Measurements from ENCODE around the gene GATAD2A.

GATAD2A gene

DNA sequence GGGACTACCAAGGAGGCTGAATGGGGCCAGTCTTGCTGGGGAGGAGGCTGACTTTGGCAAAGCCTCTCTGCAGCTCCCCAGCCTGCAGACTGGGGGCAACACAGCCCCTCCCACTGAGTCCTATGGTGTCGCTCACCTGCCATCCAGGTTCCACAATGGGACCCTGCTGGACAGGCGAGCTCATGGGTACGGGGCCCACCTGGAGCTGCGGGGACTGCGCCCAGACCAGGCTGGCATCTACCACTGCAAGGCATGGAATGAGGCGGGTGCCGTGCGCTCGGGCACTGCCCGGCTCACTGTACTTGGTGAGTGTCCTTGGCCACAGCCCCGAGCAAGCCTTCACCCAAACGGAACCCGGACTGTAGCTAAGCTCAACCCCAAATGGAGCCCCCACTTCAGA is 137.6 kb downstream of the GATAD2A start:
- Histone ChIP-seq H2AFZ (ENCODE audit: insufficient read depth, low read length, poor library complexity) (no peak overlapping the region), H3K27ac (ENCODE audit: low read depth, low read length) (no peak overlapping the region), H3K4me2 (ENCODE audit: low read length) (no peak overlapping the region), H2BK120ac (ENCODE audit: insufficient read depth, low read length, poor library complexity) (no peak overlapping the region), H4K91ac (ENCODE audit: low read depth, low read length) (no peak overlapping the region), H4K12ac (ENCODE audit: low read depth, low read length) (no peak overlapping the region), H3K23ac (ENCODE audit: low read length) (no peak overlapping the region), H3K79me2 (ENCODE audit: control insufficient read depth, insufficient read depth, low read length, poor library complexity) (no peaks in the 10 kb centered on the region), H3K79me1 (ENCODE audit: low read length) (no peaks in the 10 kb centered on the region), H3K14ac (ENCODE audit: low read length) (no peak overlapping the region), H3K4me3 (ENCODE audit: low read depth, low read length) (no peak overlapping the region), H3K27me3 (ENCODE audit: insufficient read depth, low read length) (peaks cover 5% of the 10 kb centered on the region), H3K4ac (ENCODE audit: low read depth, low read length) (no peak overlapping the region), H3K9ac (ENCODE audit: low read length) (no peak overlapping the region), H3K18ac (ENCODE audit: low read length) (no peak overlapping the region), H3K4me1 (ENCODE audit: control insufficient read depth in 1 of 2, insufficient read depth in 2 of 2, low read length in 2 of 2) (peaks cover 4 to 7% of the 10 kb centered on the region in 2 experiments), H2BK5ac (ENCODE audit: low read depth, low read length, poor library complexity) (no peak overlapping the region), H2BK12ac (ENCODE audit: low read length) (no peak overlapping the region), H3K36me3 (ENCODE audit: control insufficient read depth in 1 of 2, insufficient read depth in 2 of 2, low read length in 2 of 2) (peaks cover 3 to 6% of the 10 kb centered on the region in 2 experiments), H3K9me3 (ENCODE audit: insufficient read depth, low read depth, low read length) (peaks cover 15% of the 10 kb centered on the region), H4K8ac (ENCODE audit: low read depth, low read length) (no peak overlapping the region), H2AK5ac (ENCODE audit: low read length) (no peak overlapping the region)
- DNase-seq: no peak
- WGBS (ENCODE audit: extremely low coverage, insufficient coverage, insufficient read length): no CpG with 5 or more reads among the region's 13 CpGs

GRCh38 chr19:19543640-19544039 is 138.2 kb downstream of the GATAD2A start:
- H3K4me1 ChIP-seq (ENCODE audit: control insufficient read depth in 1 of 2, insufficient read depth in 2 of 2, low read length in 2 of 2): peaks cover 0 to 2% of the 10 kb centered on the region in 2 experiments
- H3K4ac ChIP-seq (ENCODE audit: low read depth, low read length): no peak overlapping the region
- no peak overlapping the region for H3K27ac ChIP-seq (ENCODE audit: low read depth, low read length)
- no peak overlapping the region for H4K8ac ChIP-seq (ENCODE audit: low read depth, low read length)
- no peaks in the 10 kb centered on the region for H3K79me2 ChIP-seq (ENCODE audit: control insufficient read depth, insufficient read depth, low read length, poor library complexity)
- no peak overlapping the region for H2AK5ac ChIP-seq (ENCODE audit: low read length)
- no peak overlapping the region for H3K9ac ChIP-seq (ENCODE audit: low read length)
- H3K9me3 ChIP-seq (ENCODE audit: insufficient read depth, low read depth, low read length): peaks cover 15% of the 10 kb centered on the region
- no peak for DNase-seq
- no peak overlapping the region for H3K14ac ChIP-seq (ENCODE audit: low read length)
- no peak overlapping the region for H3K23ac ChIP-seq (ENCODE audit: low read length)
- no peaks in the 10 kb centered on the region for H3K79me1 ChIP-seq (ENCODE audit: low read length)
- no peak overlapping the region for H3K18ac ChIP-seq (ENCODE audit: low read length)
- no peak overlapping the region for H2AFZ ChIP-seq (ENCODE audit: insufficient read depth, low read length, poor library complexity)
- peaks cover 3 to 6% of the 10 kb centered on the region in 2 experiments for H3K36me3 ChIP-seq (ENCODE audit: control insufficient read depth in 1 of 2, insufficient read depth in 2 of 2, low read length in 2 of 2)
- H2BK12ac ChIP-seq (ENCODE audit: low read length): no peak overlapping the region
- H3K4me3 ChIP-seq (ENCODE audit: low read depth, low read length): no peak overlapping the region
- no peak overlapping the region for H2BK120ac ChIP-seq (ENCODE audit: insufficient read depth, low read length, poor library complexity)
- H3K4me2 ChIP-seq (ENCODE audit: low read length): no peak overlapping the region
- no peak overlapping the region for H4K91ac ChIP-seq (ENCODE audit: low read depth, low read length)
- peaks cover 3% of the 10 kb centered on the region for H3K27me3 ChIP-seq (ENCODE audit: insufficient read depth, low read length)
- no peak overlapping the region for H4K12ac ChIP-seq (ENCODE audit: low read depth, low read length)
- no CpG with 5 or more reads among the region's 19 CpGs for WGBS (ENCODE audit: extremely low coverage, insufficient coverage, insufficient read length)
- H2BK5ac ChIP-seq (ENCODE audit: low read depth, low read length, poor library complexity): no peak overlapping the region

DNA sequence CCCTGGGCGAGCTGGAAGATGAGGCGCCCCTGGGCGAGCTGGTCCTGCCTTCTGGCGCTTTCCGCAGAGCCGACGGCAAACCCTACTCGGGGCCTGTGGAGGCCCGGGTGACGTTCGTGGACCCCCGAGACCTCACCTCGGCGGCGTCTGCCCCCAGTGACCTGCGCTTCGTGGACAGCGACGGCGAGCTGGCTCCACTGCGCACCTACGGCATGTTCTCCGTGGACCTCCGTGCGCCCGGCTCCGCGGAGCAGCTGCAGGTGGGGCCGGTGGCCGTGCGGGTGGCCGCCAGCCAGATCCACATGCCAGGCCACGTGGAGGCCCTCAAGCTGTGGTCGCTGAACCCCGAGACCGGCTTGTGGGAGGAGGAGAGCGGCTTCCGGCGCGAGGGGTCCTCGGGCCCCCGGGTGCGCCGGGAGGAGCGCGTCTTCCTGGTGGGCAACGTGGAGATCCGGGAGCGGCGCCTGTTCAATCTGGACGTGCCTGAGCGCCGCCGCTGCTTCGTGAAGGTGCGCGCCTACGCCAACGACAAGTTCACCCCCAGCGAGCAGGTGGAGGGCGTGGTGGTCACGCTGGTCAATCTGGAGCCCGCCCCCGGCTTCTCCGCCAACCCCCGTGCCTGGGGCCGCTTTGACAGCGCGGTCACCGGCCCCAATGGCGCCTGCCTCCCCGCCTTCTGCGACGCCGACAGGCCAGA is 138.9 kb downstream of the GATAD2A start:
- Histone ChIP-seq H3K27me3 (ENCODE audit: insufficient read depth, low read length) (no peaks in the 10 kb centered on the region), H3K4me2 (ENCODE audit: low read length) (no peak overlapping the region), H2BK5ac (ENCODE audit: low read depth, low read length, poor library complexity) (no peak overlapping the region), H3K9ac (ENCODE audit: low read length) (no peak overlapping the region), H2BK120ac (ENCODE audit: insufficient read depth, low read length, poor library complexity) (no peak overlapping the region), H3K27ac (ENCODE audit: low read depth, low read length) (no peak overlapping the region), H3K4me3 (ENCODE audit: low read depth, low read length) (no peak overlapping the region), H4K8ac (ENCODE audit: low read depth, low read length) (no peak overlapping the region), H2AFZ (ENCODE audit: insufficient read depth, low read length, poor library complexity) (no peak overlapping the region), H3K79me1 (ENCODE audit: low read length) (no peaks in the 10 kb centered on the region), H3K23ac (ENCODE audit: low read length) (no peak overlapping the region), H4K91ac (ENCODE audit: low read depth, low read length) (no peak overlapping the region), H3K14ac (ENCODE audit: low read length) (no peak overlapping the region), H4K12ac (ENCODE audit: low read depth, low read length) (no peak overlapping the region), H3K4me1 (ENCODE audit: control insufficient read depth in 1 of 2, insufficient read depth in 2 of 2, low read length in 2 of 2) (no peaks in the 10 kb centered on the region), H2AK5ac (ENCODE audit: low read length) (no peak overlapping the region), H3K36me3 (ENCODE audit: control insufficient read depth in 1 of 2, insufficient read depth in 2 of 2, low read length in 2 of 2) (peaks cover 3 to 6% of the 10 kb centered on the region in 2 experiments), H2BK12ac (ENCODE audit: low read length) (no peak overlapping the region), H3K4ac (ENCODE audit: low read depth, low read length) (no peak overlapping the region), H3K9me3 (ENCODE audit: insufficient read depth, low read depth, low read length) (peaks cover 15% of the 10 kb centered on the region), H3K79me2 (ENCODE audit: control insufficient read depth, insufficient read depth, low read length, poor library complexity) (no peaks in the 10 kb centered on the region), H3K18ac (ENCODE audit: low read length) (no peak overlapping the region)
- no peak for DNase-seq
- no CpG with 5 or more reads among the region's 75 CpGs for WGBS (ENCODE audit: extremely low coverage, insufficient coverage, insufficient read length)

DNA sequence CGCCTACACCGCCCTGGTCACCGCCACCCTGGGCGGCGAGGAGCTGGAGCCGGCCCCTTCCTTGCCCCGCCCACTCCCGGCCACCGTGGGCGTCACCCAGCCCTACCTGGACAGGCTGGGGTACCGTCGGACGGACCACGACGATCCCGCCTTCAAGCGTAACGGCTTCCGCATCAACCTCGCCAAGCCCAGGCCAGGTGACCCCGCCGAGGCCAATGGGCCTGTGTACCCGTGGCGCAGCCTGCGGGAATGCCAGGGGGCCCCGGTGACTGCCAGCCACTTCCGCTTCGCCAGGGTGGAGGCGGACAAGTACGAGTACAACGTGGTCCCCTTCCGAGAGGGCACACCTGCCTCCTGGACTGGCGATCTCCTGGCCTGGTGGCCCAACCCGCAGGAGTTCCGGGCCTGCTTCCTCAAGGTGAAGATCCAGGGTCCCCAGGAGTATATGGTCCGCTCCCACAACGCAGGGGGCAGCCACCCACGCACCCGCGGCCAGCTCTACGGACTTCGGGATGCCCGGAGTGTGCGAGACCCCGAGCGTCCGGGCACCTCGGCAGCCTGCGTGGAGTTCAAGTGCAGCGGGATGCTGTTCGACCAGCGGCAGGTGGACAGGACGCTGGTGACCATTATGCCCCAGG is 139.6 kb downstream of the GATAD2A start:
- H3K9ac ChIP-seq (ENCODE audit: low read length): no peak overlapping the region
- H2BK12ac ChIP-seq (ENCODE audit: low read length): no peak overlapping the region
- H3K9me3 ChIP-seq (ENCODE audit: insufficient read depth, low read depth, low read length): peaks cover 15% of the 10 kb centered on the region
- DNase-seq: no peak
- H2AFZ ChIP-seq (ENCODE audit: insufficient read depth, low read length, poor library complexity): no peak overlapping the region
- H3K4me3 ChIP-seq (ENCODE audit: low read depth, low read length): no peak overlapping the region
- H2AK5ac ChIP-seq (ENCODE audit: low read length): no peak overlapping the region
- peaks cover 0 to 1% of the 10 kb centered on the region in 2 experiments for H3K4me1 ChIP-seq (ENCODE audit: control insufficient read depth in 1 of 2, insufficient read depth in 2 of 2, low read length in 2 of 2)
- H4K8ac ChIP-seq (ENCODE audit: low read depth, low read length): no peak overlapping the region
- H4K91ac ChIP-seq (ENCODE audit: low read depth, low read length): no peak overlapping the region
- no CpG with 5 or more reads among the region's 53 CpGs for WGBS (ENCODE audit: extremely low coverage, insufficient coverage, insufficient read length)
- no peak overlapping the region for H4K12ac ChIP-seq (ENCODE audit: low read depth, low read length)
- H3K18ac ChIP-seq (ENCODE audit: low read length): no peak overlapping the region
- no peaks in the 10 kb centered on the region for H3K79me1 ChIP-seq (ENCODE audit: low read length)
- H2BK5ac ChIP-seq (ENCODE audit: low read depth, low read length, poor library complexity): no peak overlapping the region
- no peak overlapping the region for H3K27ac ChIP-seq (ENCODE audit: low read depth, low read length)
- no peak overlapping the region for H3K23ac ChIP-seq (ENCODE audit: low read length)
- H3K4me2 ChIP-seq (ENCODE audit: low read length): no peak overlapping the region
- no peaks in the 10 kb centered on the region for H3K79me2 ChIP-seq (ENCODE audit: control insufficient read depth, insufficient read depth, low read length, poor library complexity)
- H3K4ac ChIP-seq (ENCODE audit: low read depth, low read length): no peak overlapping the region
- no peak overlapping the region for H3K14ac ChIP-seq (ENCODE audit: low read length)
- no peaks in the 10 kb centered on the region for H3K27me3 ChIP-seq (ENCODE audit: insufficient read depth, low read length)
- no peak overlapping the region for H2BK120ac ChIP-seq (ENCODE audit: insufficient read depth, low read length, poor library complexity)
- H3K36me3 ChIP-seq (ENCODE audit: control insufficient read depth in 1 of 2, insufficient read depth in 2 of 2, low read length in 2 of 2): peaks cover 3 to 6% of the 10 kb centered on the region in 2 experiments

All from trophoblast cell (in vitro differentiated cells and primary cell).